CD4-positive, alpha-beta T cell treated with Interleukin-4 for 4 hours (primary cell): Measurements from ENCODE around the gene ASB7.
"Not testable (repeated sequence)": the region's sequence is repeated elsewhere in the genome, so short reads cannot be mapped to it uniquely, and the experiment has no call there.

Experiments
- DNase-seq: peaks from one replicate; pipeline ENCODE4 v3.0.0-alpha.2; 2020

Gene ASB7, protein sequence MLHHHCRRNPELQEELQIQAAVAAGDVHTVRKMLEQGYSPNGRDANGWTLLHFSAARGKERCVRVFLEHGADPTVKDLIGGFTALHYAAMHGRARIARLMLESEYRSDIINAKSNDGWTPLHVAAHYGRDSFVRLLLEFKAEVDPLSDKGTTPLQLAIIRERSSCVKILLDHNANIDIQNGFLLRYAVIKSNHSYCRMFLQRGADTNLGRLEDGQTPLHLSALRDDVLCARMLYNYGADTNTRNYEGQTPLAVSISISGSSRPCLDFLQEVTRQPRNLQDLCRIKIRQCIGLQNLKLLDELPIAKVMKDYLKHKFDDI

DNA sequence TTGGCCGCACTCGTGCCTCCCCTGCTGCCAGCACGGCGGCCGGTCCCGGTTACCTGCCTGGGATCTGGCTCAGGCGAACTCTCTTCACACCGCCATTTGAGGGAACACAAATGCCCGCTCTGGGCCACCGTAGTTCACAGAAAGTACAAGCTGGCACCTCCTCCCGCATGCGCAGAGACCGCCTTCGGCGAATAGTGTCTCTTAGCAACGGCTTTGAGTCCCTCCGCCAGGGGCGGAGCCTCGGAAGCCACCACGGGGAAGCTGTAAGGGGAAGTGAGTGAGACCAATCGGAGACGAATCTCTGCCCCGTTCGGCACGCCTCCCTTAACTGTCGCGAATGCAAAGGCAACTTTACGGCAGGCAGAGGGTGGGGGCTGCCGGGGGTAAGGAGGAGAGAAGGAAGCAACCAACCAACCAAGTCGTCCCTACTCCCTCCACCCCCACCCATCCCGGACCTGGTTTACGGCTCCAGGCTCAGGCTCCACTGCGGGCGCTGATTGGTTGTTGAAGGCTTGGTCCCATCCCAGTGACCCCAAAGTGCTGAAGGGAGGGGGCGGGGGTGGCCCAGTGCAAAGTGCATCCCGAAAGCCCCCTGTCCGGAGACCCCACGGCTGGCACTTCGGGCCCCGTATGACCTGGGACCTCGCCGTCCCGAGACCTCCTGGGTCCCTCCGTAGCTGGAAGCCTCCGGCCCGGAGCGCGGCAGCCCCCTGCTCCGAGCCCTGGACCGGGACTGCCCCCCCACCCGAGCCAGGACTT, at the start of gene ASB7, which contains the start of gene LINS1:
Gene ASB7 (plus strand): TSS at position 526 of the 759 bp plus-strand sequence. CDS start 9,628 bp downstream, outside the sequence.
Gene LINS1 (minus strand): TSS at position 121 of the 759 bp plus-strand sequence. CDS start 21,342 bp downstream, outside the sequence.
- peak; percentile 100 for DNase-seq

DNA sequence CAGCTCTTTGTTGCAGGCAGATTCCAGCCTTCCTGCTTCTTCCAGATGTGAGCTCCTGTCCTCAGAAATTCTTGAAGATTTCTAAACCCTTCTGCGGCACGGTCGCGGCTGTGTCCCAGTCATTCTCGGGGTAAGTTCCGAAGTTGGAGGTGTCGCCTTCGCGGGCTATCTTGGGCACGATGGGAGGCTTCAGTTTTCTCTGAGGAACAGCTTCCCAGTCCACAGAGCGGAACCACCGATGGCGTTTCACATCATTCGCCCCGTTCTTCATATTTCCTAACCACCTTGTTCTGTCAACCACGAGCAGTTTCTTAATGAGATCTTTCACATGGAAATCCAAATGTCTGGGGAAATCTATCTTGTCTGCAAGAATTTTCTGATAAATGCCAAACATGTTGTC, 48.9 kb upstream of the ASB7 start:
- no peak for DNase-seq

DNA sequence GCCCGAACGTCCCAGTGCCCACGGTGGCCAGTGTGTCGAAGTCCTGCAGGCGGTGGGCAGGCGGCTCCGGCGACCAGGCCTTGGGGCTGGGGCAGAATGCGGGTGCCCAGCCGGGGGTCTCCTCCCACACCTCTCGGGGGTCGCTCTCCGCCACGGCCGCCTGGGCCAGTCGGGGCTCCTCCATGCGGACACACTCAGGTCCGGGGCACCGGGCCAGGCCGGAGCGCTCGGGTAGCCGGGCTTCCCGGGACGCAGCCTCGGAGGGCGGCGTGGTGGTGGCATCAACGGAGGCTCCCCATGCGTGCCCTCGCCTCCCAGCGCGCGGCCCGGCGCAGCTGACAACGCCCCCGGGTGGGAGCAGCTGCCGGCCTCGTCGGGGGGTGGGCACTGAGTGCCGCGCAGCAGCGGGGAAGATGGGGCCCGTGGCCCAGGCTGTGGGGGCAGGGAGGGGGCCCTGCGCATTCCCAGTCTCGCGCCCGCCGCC, 43.6 kb upstream of the ASB7 start:
- DNase-seq = no peak

DNA sequence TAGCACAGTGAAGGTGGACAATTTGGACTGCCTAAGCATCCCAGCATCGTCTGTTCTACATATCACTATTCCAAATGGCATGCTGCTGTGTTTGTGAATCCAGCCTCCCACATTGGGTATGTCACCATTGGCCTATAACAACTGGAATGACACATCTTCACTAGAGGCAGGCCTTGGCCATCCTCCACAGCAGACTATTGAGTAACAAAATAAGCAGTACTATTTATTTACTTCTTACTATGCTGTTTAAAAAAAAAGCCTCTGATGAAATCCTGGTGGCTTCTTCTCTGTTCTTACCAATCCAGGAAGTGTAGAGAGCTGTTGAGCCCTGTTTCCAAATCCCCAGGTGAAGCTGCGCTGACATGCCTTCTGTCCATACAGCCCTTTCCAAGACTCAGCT, 43.1 kb upstream of the ASB7 start:
- no peak for DNase-seq

DNA sequence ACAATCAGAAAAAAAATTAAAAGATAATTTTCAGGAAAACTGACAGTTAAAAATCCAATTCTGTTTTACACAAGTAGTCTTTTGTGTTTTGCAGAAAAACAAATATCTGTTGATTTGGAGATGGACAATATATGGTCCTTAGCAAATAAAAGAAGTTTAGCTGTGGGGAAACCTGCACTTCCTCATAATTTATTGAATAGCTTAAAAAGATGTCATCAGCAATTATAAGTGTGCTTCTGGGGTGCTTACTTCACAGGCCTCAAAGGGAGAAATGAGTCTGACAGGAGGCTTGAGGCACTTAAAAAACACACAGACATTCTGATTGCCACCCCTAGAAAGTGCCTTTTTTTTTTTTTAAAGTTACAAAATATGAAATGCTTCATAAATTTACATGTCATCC, 42.1 kb upstream of the ASB7 start:
- DNase-seq = no peak

DNA sequence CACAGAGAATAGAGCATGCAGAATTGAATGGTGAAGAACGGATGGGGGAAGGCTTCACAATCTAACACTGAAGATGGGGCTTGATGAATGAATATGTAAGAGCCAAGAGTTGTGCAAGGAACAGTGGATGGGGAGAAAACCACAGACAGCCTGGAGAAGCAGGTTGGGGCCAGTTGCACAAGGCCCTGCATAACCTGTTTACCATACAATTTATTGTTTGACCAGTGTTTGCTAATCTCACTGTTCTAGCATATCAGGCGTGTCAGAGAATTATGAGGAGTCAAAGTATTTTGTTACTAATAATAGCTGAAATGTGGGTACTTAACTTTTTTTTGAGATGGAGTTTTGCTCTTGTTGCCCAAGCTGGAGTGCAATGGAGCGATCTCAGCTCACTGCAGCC, 36.8 kb upstream of the ASB7 start:
- no peak for DNase-seq

DNA sequence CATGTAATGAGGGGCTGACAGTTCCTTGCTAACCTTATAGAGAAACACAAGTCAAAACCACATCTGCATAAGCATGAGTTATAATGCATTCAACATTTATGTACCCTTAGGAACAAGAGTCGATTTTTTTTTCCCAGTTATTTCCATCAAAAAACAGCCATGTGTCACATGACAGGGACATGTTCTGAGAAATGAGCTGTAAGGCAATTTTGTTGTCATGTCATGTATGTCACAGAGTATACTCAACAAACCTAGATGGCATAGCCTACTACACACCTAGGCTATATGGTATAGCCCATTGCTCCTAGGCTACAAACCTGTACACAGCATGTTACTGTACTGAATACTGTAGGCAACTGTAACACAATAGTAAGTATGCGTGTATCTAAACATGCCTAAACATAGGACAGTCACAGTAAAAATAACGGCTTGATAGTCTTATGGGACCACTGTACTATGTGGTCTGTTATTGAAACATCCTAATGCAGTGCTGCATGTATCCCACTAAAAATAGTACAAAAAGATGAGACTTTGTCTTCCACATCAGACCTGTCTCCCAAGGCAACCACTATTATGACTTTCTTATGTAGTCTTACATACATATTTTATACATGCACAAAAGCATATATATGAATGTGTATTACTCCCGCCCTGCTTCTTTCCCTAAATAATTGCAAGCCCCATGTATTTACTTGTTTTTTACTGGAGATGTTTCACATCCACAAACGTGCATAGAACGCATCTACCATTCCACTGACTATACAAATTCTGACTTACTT, 35.4 kb upstream of the ASB7 start:
- DNase-seq = no peak

DNA sequence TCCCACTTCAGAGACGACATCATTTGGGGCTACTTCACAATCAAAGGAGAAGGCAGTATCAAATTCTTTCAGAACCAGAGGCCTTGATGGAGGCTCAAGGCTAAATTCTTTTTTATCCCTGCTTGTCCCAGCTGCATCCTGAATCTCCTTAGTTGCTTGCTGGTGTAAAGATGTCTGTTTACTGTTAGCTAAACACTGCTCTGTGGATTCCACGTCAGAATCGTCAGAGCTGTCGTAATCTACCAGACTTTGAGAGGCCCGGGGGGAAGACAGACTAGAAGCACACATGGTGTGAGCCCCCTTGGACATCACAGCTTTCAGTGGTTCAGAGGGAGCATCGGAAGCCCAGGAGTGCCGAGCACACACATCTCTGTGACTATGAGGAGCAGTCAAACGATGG, 33.0 kb upstream of the ASB7 start:
- DNase-seq = no peak

DNA sequence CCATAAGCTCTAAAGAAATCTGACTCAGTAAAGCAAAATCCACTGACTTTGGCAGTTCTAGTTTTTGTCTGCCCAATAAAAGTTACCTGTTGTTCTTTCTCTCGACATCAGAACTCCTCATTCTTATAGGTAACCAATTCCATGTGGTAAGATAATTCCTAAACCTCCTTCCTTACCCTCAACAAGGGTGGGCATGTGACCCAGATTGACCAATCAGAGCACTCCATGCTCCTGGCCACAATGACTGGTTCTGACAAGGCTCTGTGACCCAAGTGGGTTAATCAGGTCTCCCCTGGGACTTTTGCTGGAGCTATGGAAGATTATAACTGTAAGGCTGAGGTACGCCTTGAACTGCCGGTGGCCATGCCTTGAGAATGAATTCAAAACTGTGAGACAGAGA, 32.1 kb upstream of the ASB7 start:
- DNase-seq = no peak

DNA sequence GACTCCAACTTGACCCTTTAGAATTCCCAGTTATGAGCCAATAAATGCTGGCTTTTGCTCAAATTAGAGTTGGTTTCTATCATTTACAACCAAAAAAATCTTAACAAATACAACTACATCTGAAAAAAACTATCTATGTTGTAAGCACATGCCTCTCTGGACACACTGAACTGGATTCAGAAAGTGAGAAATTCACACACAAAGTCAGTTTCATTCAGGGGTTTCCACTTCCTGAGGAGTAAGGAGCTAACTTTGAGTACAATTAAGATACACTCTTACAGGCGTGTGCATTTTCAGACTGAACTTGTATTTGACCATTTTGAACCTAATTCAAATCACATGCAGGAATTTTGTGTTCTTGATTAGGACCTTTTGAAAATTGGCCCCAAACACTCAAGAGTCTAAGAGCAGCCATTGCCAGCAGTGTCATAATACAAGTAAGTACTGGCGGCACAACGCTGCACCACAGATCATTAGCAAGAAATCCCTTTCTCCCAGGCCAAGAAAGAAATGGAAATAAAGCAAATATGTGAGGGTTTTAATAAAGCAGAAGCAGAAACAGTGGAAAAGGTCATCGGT, 31.6 kb upstream of the ASB7 start:
- DNase-seq = no peak

DNA sequence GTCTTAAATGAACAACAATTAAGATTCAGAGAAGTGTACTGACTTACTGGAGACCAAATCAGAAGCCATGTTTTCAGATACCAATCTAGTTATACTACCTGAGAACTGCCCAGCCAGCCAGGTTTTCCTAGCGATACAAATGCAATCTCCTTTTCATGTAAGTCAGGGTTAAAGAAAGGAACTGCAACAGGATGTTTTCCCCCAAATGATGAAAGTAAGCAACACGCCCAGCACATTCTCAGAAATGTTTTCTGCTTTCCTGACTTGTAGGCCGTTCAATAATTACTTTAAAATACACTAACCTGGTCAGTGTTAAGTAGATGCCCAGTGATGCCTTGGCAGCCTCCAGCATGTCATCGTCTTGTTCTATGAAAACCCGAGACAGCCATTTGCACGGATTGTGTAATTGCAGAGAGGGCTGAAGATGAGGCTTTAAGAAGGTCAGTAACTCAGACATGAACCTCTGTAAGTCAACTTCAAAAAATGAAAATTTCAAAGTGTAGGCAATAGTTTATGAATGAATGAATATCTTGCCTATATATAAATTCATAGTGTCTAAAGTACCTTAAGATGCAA, 30.7 kb upstream of the ASB7 start:
- DNase-seq = peak; percentile 52

DNA sequence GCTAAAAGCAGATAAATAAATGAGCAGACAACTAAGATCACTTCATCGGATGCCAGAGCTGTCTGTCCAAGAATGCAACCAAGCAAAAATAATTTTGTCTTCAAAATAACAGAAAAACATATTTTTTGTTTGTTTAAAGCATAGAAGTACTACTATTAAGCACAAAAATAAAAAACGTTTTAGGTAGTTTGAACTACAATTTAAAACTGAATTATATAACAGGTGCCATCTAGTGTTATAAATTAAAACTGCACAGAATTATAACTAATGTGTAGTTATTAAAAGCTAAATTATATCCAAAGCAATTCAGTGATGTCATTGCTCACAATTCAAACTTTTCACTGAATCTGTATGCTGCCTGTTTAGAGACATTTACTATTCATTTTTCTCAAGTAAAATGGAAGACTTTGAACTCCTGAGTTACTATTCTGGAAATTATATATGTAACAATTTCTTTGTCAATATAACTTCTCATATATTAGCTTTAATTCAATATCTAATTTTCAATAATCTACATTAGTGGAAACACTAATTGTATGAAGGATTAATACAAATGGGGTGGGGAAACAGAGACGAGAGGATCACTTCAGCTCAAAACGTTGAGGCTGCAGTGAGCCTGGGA, 29.9 kb upstream of the ASB7 start:
- peak; percentile 53 for DNase-seq

DNA sequence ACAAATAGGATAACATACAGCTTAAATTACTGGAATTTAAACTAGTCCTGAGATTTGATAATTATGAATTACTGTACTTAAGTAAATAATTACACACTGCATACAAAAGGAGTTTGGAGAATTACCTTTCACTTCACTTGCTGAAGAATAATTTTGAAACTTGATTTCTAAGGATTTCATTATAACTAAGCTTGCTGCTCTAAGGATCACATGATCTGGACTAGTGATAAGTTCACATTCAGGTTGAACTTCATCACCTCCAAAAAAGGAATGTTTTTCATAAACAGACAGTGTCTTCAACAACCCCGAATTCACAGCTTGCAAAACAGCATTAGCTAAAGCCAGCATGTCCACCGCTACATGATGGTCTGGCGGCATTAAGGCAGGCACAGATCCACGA, 28.9 kb upstream of the ASB7 start:
- DNase-seq = no peak

DNA sequence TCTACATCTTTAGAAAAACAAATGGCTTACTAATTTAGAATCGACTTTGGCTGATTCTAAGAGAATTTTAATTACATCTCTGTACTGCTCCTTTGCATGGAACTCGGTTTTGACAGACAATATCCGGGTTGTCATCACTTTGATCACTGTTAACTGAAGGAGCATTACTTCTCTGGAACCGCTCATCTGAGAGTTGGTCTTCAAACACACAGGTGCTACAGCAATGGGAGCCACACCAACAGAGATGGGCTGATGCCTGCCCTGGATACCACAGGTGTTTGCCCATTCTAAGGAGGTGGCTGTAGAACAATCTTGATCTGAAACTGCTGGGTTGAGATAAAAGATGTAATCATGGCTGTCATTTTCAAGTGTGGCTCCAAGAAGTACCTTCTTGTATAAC, 22.0 kb upstream of the ASB7 start:
- DNase-seq = peak; percentile 72

DNA sequence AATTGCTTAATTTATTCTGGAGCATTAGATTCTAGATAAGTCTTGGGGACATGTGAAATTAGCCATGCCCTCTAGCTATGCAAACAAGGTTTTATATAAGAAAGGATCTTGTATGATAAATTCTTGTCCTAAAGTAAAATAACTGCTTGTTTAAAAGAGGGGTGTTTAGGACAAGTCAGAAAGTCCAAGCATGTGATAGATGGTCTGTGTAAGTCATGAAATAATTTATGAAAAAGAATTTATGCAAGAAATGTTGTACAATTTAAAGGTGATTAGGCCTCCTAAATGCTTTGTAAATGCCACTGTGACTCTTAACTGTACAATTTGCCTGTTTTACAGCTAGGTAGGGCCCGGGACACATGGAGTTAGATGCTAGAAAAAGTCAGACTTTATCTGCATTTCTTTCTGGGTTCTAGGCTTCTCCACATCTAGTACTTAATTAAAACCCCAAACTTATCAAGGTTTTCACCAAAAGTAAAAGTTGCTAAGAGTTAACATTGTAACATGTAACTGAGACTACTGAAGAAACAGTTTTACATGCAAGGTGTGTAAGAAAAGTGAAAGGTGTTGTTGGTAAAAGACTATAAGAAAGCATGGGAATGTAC, 13.6 kb upstream of the ASB7 start:
- DNase-seq = no peak

DNA sequence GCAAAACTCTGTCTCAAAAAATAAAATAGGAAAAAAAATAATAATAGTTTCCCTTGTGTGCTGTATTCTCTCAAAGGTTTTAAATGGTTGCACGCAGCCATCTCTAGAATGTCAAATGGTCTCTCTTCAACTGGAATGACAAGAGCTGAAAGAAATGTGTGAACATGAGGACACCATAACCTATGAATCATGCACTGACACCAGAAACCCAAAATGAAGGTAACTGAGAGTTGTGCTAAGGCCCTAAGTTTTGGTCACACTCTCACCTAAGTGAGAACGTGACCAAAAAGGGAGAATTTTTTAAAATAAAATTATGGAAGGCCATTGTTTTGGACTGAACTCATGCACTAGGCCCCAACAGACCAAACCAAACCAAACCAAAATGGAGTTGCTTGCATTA, 11.2 kb upstream of the ASB7 start:
- not testable (repeated sequence) for DNase-seq

DNA sequence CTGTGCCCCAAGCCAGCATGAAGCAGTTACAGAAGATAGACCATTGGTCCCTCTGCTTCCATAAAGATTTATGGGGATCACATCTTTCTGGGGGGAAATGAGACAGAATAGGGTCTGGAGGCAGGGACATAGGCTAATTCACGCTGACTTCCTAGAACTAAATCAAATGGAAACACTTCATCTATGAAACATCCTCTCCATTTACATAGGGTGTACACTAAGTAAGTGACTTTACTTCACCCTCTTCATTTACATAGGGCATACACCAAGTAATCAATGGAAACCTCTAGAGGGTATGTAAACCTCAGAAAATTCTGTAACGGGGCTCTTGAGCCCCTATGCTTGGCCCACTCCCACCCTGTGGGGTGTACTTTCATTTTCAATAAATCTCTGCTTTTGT, 10.6 kb upstream of the ASB7 start:
- no peak for DNase-seq

DNA sequence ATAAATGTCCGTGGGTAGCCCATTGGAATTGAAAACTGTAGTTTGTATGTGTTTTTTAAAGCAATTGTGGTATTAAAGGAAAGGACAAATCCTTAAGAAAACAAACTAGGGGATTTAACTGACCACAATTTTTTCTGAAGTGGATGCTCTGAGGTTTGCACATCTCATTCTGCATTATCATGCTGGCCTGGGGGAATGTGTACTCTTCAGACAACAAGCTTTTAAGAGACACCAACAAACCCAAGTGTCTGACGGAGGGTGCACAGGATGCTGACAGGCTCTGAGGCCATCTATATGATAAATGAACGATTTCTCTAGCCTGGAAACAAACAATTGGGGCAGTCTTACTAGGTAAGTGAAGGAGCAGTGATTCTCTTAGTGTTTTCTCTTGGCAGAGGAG, 9.5 kb upstream of the ASB7 start:
- no peak for DNase-seq

DNA sequence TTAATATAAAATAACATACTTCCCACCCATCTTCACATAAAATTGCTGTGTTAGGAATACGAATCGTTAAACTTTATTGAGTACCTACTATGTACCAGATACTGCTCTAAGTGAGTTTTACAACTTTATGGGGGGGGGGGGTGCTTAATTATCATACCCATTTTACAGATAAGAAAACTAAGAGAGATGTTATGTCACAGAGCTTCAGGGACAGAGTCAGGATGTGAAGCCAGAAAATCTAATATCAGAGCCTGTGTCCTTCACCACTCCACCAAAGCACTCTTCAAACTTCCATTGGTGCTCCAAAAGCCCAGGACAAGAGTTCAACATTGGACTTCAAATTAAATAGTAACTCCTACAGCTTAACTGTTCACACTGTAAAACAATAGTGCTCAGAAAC, 9.0 kb upstream of the ASB7 start:
- DNase-seq = no peak

DNA sequence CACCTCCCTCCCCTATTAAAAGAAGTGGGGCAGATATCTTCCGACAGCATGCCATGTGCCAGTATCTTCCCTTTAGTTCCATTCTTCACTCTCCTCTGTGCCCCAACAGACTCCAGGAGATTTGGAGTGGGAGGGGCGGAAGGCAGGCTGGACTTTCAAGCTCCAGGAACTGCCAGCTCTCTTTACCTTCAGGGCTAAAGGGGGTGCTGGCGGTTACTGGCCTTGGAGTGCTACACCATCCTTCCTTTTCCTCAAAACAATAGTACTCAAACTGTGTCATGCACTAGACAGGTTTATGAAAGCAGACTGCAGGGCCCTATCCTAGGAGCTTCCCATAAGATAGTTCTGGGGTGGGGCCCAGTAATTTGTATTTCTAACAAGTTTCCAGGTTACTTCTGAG, 6.4 kb upstream of the ASB7 start:
- DNase-seq = no peak

DNA sequence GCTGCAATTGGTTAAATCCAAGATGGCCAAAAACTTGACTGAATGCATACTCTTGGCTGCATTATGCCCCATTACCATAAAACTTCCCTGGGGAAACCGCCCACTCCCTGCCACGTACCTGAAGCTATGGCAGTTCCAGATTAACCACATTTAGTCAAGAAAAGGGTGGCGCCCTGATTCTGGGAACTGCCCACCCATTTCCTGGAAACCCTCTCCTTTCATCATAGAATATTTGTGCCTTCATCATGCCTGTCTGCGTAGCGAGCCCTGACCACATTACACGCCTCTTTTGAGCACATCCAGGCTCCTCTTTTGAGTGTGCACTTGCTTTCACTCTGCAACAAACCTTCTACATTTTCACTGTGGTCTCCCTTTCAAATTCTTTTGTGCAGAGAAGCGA, 5.6 kb upstream of the ASB7 start:
- peak; percentile 96 for DNase-seq

DNA sequence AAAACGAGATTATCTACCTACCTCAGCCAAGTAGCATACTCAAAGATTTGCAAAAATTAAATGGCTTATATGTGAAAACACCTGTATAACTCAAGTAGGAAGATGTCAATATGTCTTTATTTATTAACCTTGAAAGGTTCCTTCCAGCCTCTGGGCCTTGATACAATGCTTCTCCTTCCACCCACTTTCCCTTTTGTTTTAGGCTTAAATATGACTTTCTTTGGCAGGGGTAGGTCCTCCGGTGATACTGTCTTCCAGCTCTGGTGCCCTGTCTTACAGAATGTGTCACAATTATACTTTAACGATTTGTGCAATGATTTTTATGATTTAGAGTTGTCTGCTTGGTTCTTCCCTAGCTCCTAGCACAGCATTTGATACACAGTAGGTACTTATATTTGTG, 4.5 kb upstream of the ASB7 start:
- DNase-seq = no peak
